ENCODE results near the gene AKNA. TPM values are rescaled to one million over a fixed set of nuclear protein-coding genes. Genes with fewer than 3 reads are reported as not detected.
A peak's percentile ranks its signal among the peaks of the same experiment; 100 is the strongest.

Gene AKNA
- total and polyA plus RNA-seq, 12 donors = 4.8 to 37.3 (median 15.9) TPM

GRCh38 chr9:114431003-114431402 is 43.2 kb upstream of the AKNA start:
- WGBS, 4 donors = 86 to 98% (median 92%) methylated on average over 4 of the region's 4 CpGs
- intact Hi-C loops (cut with DNase I) = loop anchor here in 1 of 2 donors (10.0 kb wide), 1 partner anchor 224 kb away; the partner anchor contains the start of gene TEX53
- H3K4me3 ChIP-seq = no peak overlapping the region
- DNase-seq = peak in 1 of 7 donors; percentile 2
- no peak for TF ChIP-seq CTCF (IDR thresholded peaks at IDR 0.05)
- no peak for TF ChIP-seq POLR2A (IDR thresholded peaks at IDR 0.05)
- H3K4me1 ChIP-seq (replicated peaks in 1 of 2) = peaks cover 20 to 42% of the 10 kb centered on the region in 2 donors
- peak overlapping the region in 1 of 5 donors; percentile 6 for H3K27ac ChIP-seq
- H3K27me3 ChIP-seq = no peaks in the 10 kb centered on the region
- no peaks in the 10 kb centered on the region for H3K9me3 ChIP-seq (replicated peaks in 1 of 3)
- no peaks in the 10 kb centered on the region for H3K36me3 ChIP-seq (replicated peaks in 1 of 2)

- H3K4me1 ChIP-seq (replicated peaks in 1 of 2) = peaks cover 20 to 37% of the 10 kb centered on the region in 2 donors
- peak in 1 of 7 donors; percentile 7 for DNase-seq
- H3K27me3 ChIP-seq = no peaks in the 10 kb centered on the region
- H3K4me3 ChIP-seq = no peak overlapping the region
- 89 to 95% (median 91%) methylated on average over 5 of the region's 5 CpGs for WGBS, 4 donors
- TF ChIP-seq POLR2A (IDR thresholded peaks at IDR 0.05) (no peak), CTCF (IDR thresholded peaks at IDR 0.05) (no peak)
- intact Hi-C loops (cut with DNase I) = loop anchor here in 1 of 2 donors (10.0 kb wide), 1 partner anchor 224 kb away; the partner anchor contains the start of gene TEX53
- no peaks in the 10 kb centered on the region for H3K36me3 ChIP-seq (replicated peaks in 1 of 2)
- H3K9me3 ChIP-seq (replicated peaks in 1 of 3) = no peaks in the 10 kb centered on the region
- H3K27ac ChIP-seq = peak overlapping the region in 1 of 5 donors; percentile 6
Observed at GRCh38 chr9:114430457-114430856, 42.7 kb upstream of the AKNA start.

GRCh38 chr9:114429488-114429887 is 41.7 kb upstream of the AKNA start:
- H3K9me3 ChIP-seq (replicated peaks in 1 of 3) = no peaks in the 10 kb centered on the region
- no peaks in the 10 kb centered on the region for H3K27me3 ChIP-seq
- H3K36me3 ChIP-seq (replicated peaks in 1 of 2) = no peaks in the 10 kb centered on the region
- no peak for TF ChIP-seq POLR2A (IDR thresholded peaks at IDR 0.05)
- TF ChIP-seq CTCF (IDR thresholded peaks at IDR 0.05) = no peak
- H3K27ac ChIP-seq = no peak overlapping the region
- DNase-seq = peak in 1 of 7 donors; percentile 8
- WGBS, 4 donors = 78 to 94% (median 88%) methylated on average over 6 of the region's 6 CpGs
- peaks cover 20 to 29% of the 10 kb centered on the region in 2 donors for H3K4me1 ChIP-seq (replicated peaks in 1 of 2)
- intact Hi-C loops (cut with DNase I) = no loop called here
- H3K4me3 ChIP-seq = no peak overlapping the region

- TF ChIP-seq CTCF (IDR thresholded peaks at IDR 0.05) = no peak
- no peak for TF ChIP-seq POLR2A (IDR thresholded peaks at IDR 0.05)
- peak in 3 of 7 donors; percentile 46 to 50 (median 46) for DNase-seq
Observed at GRCh38 chr9:114428466-114428865, 40.7 kb upstream of the AKNA start.

More at GRCh38 chr9:114428466-114428865, 40.7 kb upstream of the AKNA start:
- peaks cover 0 to 9% of the 10 kb centered on the region in 2 donors for H3K36me3 ChIP-seq (replicated peaks in 1 of 2)
- peaks cover 13 to 21% of the 10 kb centered on the region in 2 donors for H3K4me1 ChIP-seq (replicated peaks in 1 of 2)
- 62 to 74% (median 67%) methylated on average over 8 of the region's 8 CpGs for WGBS, 4 donors
- H3K4me3 ChIP-seq = no peak overlapping the region
- H3K27ac ChIP-seq = no peak overlapping the region
- no peaks in the 10 kb centered on the region for H3K27me3 ChIP-seq
- intact Hi-C loops (cut with DNase I) = no loop called here
- no peaks in the 10 kb centered on the region for H3K9me3 ChIP-seq (replicated peaks in 1 of 3)
